T47D (cell line): ENCODE results near the gene DELE1.

Experiments used
- DNase-seq, 2 experiments: peaks; one replicate each; pipeline versions ENCODE4 v3.0.0 to v3.0.0-alpha.2; 2011 to 2012; ENCODE audit warnings: low read depth in 1 of 2, low spot score in 1 of 2
- JUND ChIP-seq: IDR thresholded peaks from 2 replicates; pipeline ENCODE4 v1.6.1; 2012; ENCODE audit warnings: low read depth
- in situ Hi-C: cut with HindIII; loops from 2 replicates; pipeline ENCODE4 v1.10.0; 2016; ENCODE audit warnings: low sequenced_read_pairs, low pct_unique_long_range_greater_than_20kb

Gene DELE1

DNA sequence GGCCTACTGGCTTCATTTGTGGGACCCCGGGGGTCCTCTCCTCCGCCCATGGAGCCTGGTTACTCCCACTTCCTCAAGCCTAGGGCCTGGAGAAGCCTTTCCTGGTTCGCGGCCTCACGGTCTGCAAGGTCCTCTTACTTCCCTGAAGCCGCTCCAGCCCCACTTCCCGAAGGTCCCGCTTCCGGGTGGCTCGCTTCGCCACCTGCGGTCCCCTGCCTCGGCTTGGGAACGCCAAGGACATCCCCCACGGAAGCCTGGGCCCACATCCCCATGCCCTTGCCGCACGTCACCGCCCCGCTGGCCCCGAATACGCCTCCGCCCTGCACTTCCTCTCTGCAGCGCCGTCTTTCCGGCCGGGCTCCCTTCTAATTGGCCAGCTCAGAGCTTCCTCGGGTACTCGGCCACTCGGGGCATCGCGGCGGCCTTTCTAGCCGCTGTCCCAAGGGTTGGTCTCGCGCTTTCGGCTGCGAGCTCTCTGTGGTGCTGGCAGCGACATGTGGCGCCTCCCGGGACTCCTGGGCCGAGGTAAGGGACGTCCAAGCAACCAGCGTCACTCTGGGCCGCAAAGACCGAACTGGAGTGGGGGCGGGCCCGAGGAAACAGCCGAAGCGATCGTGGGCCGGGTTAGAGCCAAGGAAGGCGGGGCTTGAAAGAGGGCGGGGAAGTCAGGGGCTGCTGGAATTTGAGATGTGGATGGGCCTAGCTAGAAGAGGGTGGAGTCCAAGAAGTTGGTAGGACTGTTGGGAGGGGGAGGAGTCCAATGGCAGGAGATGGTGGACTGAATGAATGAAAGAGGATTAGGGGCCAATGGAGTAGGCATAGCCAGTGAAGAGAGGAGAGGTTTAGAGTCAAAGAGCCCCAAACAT lies at the start of gene DELE1:
TSS of gene DELE1 (plus strand) at position 424 of the 866 bp plus-strand sequence. CDS start at position 495, 71 bp downstream.
- peak; percentile 95 to 97 for DNase-seq
- TF ChIP-seq JUND = no peak
- in situ Hi-C loops = no loop called here

DNA sequence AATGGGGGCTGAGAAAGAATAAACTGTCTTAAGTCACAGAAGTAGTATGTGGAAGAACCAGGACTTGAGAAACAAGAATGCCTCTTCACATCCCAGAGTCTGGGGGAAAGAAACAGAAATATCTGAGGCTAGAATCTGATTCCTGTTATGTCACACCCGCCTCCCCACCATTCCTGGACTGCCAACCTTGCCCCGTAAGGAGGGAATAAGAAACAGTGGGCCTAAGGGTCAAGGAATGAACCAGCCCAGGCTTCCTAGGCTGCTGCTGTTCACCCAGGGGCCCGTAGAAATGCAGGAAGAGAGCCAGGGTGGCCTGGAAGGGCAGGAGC lies 49.8 kb upstream of the DELE1 start:
- TF ChIP-seq JUND = no peak
- in situ Hi-C loops = no loop called here
- DNase-seq = no peak

DNA sequence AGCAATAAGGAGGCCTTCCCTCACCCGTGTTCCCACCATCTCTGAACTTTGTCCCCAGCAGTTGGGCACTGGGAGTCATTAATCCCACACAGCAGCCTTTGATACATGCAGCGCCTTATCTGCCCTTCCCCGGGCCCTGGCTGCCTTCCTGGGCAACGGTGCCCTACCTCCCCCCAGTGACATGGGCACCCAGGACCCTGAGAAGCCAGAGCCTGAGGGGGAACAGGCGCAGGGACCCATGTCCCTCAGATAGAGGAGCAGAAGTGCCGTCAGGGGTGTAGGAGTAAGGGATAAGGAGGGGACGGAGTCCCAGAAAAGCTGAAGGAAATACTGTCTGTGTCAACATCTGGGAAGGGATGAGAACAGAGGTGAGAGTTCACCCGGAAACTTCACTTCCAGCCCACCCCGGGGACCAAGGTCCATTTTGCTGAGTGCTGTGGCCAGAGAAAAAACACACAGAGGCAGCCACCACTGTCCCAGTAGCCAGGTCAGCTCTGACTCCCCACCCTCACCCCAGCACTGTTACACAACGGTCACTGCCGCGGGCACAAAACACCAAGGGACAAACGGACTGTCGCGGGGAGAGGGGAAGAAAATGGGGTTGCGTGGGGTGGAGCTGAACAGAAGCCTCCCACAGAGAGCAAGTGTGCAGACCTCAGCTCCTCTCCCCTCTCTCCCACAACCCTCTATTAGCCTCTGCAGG lies 49.3 kb upstream of the DELE1 start:
- no peak for TF ChIP-seq JUND
- DNase-seq = peak in 1 of 2 experiments; percentile 52
- in situ Hi-C loops = no loop called here

DNA sequence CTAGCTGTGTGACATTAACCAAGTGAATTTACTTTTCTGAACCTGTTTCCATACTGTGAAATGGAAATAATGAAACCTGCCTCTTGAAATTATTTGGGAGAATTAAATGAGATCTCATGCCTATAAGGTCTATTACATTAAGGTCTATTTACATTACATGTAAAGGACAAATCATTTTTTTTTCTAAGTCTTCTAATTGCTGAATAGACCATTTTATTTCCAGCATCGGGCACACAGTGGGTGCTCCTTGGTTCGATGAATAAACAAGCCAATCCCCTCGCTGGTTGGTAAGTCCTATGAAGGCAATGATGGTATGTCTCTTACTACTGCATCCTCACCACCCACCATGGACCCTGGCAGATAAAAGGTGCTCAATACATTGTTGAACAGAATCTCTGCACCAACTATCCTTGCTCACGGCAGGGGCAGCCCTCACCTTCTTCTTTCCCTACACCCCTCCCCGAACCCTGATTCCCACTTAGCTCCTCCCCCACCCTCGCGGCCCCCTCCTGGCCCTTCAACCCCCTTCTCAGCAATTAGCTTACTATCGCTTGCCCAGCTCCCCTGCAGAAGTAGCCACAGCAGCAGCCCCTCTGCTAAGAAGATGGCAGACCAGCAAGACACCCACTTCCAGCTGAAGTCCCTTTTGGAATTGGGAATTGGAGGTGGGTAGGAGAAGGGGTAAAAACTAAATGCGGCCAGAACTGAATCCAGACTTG lies 48.5 kb upstream of the DELE1 start:
- no peak for DNase-seq
- TF ChIP-seq JUND = no peak
- in situ Hi-C loops = no loop called here

GRCh38 chr5:141875795-141876627 lies 47.7 kb upstream of the DELE1 start:
- TF ChIP-seq JUND = no peak
- DNase-seq = peak in 1 of 2 experiments; percentile 85
- in situ Hi-C loops = no loop called here

- no peak for TF ChIP-seq JUND
- in situ Hi-C loops = no loop called here
- peak in 1 of 2 experiments; percentile 90 for DNase-seq
Observed at GRCh38 chr5:141876628-141877355, 46.9 kb upstream of the DELE1 start.

- TF ChIP-seq JUND = no peak
- in situ Hi-C loops = no loop called here
- peak in 1 of 2 experiments; percentile 64 for DNase-seq
Observed at GRCh38 chr5:141877356-141878185, 46.1 kb upstream of the DELE1 start.

DNA sequence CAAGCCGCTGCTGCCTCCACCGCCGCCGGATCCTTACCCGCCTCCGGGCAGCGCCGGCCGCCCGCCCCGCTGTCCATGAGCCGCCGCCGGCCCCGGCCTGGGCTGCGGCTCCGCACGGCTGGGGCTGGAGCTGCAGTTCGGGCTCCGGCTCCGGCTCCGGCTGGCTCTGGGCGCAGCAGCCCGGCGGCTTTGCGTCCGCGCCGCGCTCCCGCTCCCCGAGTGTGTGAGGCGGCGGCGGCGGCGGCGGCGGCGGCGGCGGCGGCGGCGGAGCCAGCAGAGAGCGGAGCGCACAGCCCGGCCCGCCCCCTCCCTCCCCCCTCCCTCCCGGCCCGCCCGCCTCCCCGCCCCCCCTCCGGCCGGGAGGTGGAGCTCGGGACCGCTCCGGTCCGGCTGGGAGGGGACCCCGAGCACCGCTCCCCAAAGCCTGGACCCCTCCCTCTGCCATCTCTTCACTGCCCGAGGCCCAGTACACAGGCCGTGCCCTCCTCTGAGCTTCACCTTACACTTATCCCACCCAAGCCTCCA lies 45.4 kb upstream of the DELE1 start, which contains the start of gene PCDH1:
TSS of gene PCDH1 (minus strand) at position 225 of the 525 bp plus-strand sequence. CDS start at position 77, 148 bp downstream.
- DNase-seq = peak in 1 of 2 experiments; percentile 76
- TF ChIP-seq JUND = no peak
- in situ Hi-C loops = no loop called here

GRCh38 chr5:141878711-141879425 lies 44.8 kb upstream of the DELE1 start:
- peak; percentile 75 to 99 for DNase-seq
- in situ Hi-C loops = no loop called here
- TF ChIP-seq JUND = no peak

DNA sequence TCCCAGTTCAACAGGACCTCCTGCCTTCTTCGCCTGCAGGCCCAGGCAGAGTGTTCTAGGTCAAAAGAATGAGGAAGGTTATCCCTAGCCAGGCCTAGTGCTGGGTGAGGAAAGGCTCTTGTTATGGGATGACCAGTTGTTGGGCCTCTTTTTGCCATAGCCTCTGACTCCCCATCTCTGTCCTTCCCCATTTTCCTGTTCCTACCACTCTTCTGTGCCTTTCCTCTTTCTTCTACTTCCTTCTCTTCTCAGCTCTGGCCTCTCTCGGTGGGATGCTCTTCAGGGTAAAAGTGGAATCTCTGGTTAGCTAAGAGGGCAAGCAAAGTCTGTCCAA lies 44.3 kb upstream of the DELE1 start:
- no peak for TF ChIP-seq JUND
- DNase-seq = no peak
- in situ Hi-C loops = no loop called here
